Glomerular endothelial cell (primary cell): ENCODE measurements around the gene ITPRID2. TPM values are rescaled to one million over a fixed set of nuclear protein-coding genes. Genes with fewer than 3 reads are reported as not detected.
"Not testable (repeated sequence)": the region's sequence is repeated elsewhere in the genome, so short reads cannot be mapped to it uniquely, and the experiment has no call there.

Experiments used
- DNase-seq: peaks from one replicate; pipeline ENCODE4 v3.0.0-alpha.2; 2011; ENCODE audit warnings: low read depth, low spot score; ENCODE audit errors: extremely low read depth
- total RNA-seq: library from RNA; depleted of rRNA; stranded (reverse); fragments of >200 nt; gene quantifications from 2 replicates; pipeline ENCODE4 v1.2.3, GENCODE V29; 2015

ITPRID2 gene
- total RNA-seq, 1 donor from 2014 or later: 122 TPM

DNA sequence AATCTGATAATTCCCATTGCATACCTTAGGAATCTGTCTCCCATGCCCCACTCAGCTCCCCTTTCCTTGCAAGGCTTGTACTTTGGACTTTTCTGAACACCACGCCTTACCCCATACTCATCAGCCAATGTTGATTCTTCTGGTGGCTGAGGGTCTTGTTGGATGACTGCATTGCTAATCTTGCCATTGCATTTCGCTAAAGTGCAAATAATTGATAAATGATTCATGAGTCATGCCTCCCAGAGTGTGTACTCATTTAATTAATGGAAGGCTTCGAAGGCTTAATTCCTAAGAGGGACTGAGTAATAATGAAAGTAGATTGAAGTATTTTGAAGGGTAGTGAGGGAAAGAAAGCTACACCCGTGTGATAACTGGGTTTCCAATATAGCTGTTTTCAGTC, 66.1 kb downstream of the ITPRID2 start:
- no peak for DNase-seq

DNA sequence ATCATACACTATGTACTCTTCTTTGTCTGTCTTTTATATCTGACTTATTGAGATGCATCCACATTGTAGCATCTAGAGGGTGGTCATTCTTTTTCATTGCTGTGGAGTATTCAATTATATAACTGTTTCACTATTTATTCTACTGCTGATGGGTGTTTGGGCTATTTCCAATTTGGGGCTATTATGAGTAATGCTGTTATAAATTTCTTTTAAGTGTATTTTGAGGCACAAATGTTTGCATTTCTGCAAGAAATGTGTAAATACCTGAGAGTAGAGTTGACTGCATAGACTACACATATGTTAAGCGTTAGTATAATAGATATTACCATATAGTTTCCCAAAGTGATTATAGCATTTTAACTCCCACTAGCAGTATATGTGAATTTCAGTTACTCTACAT, 67.2 kb downstream of the ITPRID2 start:
- no peak for DNase-seq

DNA sequence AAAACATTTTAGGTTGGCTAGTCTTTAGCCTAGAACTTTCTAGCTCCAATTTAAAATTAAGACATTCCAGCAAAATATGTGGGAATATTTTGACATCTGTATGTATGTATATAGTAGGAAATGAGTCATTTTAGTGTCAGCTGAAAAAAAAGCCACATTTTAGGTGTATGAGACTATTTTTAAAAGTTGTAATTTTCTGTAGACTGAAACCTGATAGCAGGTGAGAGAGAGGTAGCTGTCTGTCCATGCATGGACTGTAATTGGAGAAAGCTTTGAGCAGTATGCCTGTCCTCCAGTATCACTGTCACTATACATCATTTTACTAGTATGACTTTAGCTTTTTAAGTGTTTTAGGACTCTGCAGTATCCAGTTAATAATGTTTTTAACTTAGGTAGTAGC, 68.0 kb downstream of the ITPRID2 start:
- DNase-seq: no peak

DNA sequence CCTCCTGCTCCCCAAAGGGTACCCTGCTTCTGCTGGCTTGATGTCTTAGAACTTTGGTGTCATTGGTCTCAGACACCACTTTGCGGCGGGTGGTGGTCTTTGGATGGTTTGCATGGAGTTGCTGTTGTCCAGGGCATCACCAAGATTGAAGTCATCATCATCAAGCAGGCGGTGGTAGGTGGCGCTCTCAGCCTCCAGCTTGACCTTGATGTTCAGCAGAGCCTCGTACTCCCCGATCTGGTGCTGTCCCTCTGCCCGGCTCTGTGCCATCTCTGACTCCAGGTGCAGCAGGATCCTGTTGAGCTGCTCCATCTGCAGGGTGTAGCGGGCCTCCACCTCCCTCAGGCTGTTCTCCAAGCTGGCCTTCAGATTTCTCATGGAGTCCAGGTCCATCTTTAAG, 69.6 kb downstream of the ITPRID2 start:
- not testable (repeated sequence) for DNase-seq

DNA sequence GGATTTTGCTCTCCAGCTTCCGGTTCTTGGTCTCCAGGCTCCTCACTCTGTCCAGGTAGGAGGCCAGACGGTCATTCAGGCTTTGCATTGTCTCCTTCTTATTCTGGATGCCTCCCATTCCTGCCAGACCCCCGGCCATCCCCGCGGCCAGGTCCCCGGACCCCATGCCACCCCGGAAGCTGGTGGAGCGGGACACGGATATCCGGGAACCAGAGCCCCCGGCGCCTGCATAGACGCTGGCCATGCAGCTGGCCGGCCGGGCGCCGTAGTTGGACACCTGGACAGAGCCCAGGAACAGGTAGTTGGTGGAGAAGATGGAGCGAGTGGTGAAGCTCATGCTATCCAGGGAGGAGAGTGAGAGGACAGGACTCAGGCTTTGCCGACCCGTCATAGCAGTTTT, 70.6 kb downstream of the ITPRID2 start:
- DNase-seq: no peak

DNA sequence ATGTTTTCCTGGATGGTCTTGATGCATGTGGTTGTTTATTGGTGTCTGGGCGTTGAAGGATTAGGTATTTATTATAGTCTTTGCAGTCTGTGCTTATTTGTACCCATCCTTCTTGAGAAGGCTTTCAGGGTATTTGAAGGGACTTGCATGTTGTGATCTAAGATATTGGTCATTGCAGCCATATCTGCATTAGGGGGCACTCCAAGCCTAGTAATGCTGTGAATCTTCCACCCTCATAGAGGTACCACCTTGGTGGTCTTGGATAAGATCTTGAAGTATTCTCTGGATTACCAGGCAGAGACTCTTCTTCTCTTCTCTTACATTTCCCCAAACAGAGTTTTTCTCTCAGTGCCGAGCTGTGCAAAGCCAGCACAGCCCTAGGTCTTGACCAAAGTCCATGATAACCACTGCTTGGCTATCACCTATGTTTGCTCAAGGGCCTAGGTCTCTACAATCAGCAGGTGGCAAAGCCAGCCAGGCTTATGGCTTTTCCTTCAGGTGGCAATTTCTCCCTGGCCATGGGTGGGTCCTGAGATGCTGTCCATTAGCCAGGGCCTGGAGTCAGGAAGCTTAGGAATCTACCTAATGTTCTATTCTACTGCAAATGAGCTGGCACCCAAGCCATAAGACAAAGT, 78.7 kb downstream of the ITPRID2 start:
- no peak for DNase-seq

DNA sequence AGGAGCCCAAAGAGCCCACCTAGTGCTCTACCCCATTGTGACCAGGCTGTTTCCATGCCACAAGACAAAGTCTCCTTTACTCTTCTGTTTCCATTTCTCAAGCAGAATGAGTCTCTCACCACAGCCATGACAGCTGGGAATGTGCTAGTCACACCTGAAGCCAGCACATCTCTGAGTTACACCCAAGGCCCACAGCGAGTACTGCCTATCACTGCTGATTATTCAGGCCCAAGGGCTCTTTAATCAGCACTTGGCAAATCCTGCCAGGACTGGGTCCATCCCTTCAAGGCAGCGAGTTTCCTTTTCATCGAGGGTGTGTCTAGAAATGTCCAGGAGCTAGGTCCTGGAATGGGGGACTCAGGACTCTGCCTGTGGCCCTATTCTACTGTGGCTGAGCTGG, 79.5 kb downstream of the ITPRID2 start:
- no peak for DNase-seq

DNA sequence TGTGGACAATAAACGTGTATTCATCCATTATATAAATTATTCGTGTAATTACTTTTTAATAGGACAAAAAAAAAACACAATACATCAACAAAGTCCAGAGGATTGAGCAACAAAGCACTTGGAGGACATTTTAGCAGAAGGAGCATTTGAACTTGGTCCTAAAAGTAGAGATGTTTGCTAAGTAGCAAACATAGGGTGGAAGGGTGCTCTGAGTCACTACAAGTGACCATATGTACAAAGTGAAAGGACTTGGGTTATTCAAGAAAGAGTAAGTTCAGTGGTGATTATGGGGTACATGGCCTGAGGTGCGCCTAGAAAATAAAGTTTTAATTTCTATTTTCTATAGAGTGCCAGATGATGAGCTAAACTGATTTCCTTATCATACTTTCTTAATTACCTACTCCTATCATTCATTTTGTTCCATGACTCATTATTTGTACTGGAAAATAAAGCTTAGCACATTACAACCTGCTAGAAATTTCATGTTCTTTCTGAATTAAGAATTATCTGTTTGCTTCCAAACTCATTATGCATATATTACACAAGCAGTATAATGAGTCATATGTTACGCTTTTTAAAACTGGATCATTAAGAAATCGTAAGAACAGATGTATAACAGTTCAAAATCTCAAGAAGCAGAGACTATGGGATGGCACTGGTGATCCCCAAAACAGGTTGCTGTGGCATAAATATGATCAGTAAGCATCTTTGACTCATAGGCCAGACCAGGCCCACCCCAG, 81.1 kb downstream of the ITPRID2 start:
- DNase-seq: no peak

DNA sequence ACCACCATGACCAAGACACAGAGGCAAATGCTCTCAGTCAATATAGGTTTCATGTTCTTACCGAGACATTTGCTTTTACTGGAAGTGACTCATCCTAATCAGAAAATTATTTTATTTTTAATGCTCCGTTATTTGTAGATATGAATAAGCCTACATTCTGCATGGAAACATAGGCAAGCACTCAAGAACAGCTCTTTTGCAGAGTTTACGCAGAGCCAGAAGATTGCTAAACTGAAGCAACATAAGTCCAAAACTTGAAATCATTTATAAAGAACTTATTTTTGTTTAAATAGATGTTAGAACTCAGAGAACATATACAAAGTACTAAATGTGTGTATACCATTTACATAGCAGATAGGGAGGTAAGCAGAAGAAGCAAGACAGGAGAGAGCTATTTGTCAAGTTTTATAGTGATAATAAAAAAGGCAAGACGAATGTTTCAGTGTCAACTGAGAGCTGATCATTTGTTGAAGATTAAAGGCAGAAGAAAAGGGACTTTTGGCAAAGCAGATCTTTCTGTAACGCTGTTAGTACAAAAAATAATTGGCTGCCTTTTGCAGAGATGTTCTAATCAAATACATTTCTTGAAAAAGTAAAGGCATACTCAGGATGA, 81.7 kb downstream of the ITPRID2 start:
- DNase-seq: no peak

DNA sequence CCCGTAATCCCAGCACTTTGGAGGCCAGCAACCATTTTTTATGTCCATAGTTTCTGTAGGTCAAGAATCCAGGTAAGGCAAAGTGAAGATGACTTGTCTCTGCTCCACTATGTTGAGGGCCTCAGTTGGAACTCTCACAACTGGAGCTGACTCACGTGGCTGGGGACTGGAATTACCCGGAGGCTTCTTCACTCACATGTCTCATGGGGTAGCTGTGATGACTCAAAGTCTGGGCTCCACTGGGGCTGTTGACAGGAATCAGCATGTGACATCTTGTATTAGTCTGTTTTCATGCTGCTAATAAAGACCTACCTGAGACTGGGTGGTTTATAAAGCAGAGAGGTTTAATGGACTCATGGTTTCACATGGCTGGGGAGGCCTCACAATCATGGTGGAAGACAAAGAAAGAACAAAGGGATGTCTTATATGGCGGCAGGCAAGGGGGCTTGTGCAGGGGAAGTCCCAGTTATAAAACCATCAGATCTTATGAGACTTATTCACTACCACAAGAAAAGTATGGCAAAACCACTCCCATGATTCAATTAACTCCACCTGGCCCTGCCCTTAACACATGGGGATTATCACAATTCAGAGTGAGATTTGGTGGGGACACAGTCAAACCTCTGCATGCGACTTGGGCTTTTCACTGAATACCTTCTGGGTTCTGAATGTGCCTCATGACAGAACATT, 86.3 kb downstream of the ITPRID2 start:
- DNase-seq: no peak

DNA sequence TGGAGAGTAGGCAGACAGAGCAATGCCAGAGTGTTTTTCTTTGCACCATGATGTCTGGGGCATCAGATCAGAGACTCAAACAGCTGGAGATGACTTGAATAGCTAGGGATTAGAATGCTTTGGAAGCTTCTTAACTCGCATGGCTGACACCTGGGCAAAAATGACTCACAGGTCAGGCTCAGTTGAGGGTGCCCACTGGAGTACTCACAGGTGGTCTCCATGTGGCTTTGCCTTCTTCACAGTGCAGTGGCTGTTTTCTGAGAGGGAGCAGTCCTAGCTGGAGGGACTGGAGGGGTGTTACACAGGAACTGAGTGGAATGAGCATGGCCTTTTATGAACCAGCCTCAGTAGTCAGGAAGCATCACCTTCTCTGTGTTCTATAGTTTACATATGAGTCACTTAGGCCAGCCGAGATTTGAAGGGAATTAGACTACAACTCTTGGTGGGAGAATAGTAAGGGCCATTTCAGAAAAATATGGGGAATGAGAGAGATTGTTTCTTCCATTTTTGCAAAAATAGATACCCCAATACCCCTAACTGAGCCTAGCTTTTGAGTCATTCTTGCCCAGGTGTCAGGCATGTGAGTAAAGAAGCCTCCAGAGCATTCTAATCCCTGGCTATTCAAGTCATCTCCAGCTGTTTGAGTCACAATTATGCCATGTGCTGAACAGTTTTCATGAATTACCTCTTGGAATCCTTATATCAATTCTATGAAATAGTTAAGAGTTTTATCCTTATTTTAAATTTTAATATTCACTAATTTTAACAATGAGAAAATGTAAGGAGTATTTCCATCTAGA, 87.0 kb downstream of the ITPRID2 start:
- DNase-seq: no peak

Other genes with a start within 250 kb of the ITPRID2 start
- gene CERKL, start 234.6 kb upstream of the ITPRID2 start, total RNA-seq: not detected in 2 replicates
- gene NEUROD1, start 211.2 kb upstream of the ITPRID2 start, total RNA-seq: not detected in 2 replicates
- 0.93 and 1.4 TPM in 2 replicates for gene PPP1R1C, start 94.1 kb downstream of the ITPRID2 start, total RNA-seq